NCI-H2081 (cell line): ENCODE data around the gene KIF17.
"Not testable (repeated sequence)": the region's sequence is repeated elsewhere in the genome, so short reads cannot be mapped to it uniquely, and the experiment has no call there.

Experiments
- DNase-seq, 2 experiments: peaks; one replicate each; lab custom pipeline; 2025; lab: John Stamatoyannopoulos, UW

Gene KIF17

DNA sequence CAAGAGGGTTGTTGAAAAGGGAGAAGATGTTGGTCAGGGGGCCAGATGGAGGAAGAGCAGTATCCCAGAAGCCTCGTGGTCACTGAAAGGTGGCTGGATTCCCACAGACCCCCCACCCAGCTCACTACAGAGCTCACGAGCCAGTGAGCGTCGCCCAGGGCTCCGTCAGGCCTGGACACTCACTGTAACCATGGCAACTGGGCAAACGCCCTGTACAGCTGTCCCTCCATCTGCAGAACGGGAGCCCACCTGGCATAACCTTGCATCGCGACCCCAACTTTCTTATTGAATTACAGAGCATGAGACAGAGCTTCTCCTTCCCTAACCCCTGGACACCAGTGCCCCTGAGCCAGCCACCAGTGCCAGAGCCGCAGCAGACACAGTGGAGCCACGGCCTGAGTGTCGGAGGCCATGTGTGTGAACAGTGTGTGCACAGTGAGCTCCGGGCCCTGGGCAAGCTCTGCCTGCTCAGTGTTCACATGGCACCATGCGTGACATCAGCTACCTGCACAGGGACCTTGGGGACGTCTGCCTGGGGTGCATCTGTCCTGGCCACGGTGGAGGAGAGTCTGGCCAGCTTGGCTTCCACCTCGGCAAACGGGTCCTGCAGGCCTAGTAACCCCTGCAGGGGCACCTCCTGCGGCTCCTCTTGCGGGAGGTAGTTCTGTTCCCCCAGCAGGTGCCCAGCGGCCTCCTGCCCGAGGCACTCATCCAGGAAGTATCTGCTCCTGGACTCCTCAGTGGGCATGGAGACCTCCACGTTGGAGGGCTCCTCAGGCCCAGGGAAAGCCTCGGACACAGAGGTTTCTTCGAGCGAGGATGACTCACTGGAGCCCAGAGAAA is 30.7 kb downstream of the KIF17 start:
- no peak for DNase-seq

DNA sequence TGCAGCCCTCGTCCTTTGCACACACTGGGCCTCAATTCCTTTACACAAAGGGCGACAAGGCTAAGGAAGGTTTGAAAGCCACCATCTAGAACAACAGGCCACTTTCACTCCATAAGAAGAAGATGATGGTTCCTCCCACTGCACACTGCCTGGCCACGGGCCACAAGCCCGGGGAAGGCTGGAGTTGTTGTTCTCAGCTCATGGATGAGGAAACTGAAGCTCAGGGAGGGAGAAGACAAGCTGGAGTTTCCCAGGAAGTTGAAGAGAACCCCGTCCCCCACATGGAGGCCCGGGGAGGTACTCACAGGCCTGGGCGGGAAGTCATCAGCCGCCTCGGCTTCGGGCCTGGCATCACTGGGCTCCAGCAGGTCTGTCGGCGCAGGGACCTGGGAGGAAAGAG is 32.1 kb downstream of the KIF17 start:
- DNase-seq = no peak

DNA sequence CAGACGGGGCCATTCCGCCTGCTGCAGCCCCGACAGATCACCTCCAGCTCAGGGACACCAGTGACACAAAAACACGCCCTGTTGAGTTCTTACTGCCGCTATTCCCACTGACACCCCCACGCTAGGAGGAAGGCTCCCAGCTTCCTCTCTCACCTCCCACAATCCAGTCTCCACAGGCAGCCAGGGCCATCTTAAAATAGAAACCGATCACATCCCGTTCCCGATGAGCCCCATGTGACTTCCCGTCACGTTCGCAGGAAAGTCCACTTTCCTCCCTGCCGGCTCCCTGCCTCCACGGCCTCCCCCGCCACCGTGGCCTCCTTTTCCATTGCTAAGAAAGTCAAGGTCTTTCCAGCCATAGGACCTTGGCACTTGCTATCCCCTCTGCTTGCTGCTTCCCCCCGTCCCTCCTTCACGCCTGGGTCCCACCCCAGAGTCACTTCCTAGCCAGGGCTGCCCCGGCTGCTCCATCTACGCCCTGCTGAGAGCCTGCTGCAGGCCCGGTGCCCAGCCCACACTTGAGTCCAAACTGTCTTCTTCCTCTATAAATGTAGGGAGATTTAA is 32.6 kb downstream of the KIF17 start:
- DNase-seq = no peak

DNA sequence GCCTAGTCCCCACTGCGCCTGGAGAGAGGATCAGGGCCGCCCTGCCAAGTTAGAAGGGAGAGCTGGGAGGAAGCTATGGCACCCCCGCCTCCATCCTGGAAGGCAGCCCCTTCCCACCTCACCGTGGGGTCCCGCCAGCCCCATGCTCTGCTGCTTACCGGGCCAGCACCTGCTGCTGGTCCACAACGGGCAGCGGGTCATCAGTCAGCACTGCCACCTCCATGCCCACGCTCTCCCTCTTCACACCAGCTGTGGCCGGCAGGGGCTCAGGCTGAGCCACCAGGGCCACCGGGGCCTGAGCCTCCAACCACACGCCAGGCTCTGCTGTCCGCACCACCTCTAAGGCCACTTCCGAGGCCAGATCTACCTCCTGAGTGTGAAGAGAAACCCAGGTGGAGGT is 33.2 kb downstream of the KIF17 start:
- no peak for DNase-seq

GRCh38 chr1:20684050-20684620 is 33.7 kb downstream of the KIF17 start:
- DNase-seq = no peak

GRCh38 chr1:20683614-20684013 is 34.2 kb downstream of the KIF17 start:
- no peak for DNase-seq

DNA sequence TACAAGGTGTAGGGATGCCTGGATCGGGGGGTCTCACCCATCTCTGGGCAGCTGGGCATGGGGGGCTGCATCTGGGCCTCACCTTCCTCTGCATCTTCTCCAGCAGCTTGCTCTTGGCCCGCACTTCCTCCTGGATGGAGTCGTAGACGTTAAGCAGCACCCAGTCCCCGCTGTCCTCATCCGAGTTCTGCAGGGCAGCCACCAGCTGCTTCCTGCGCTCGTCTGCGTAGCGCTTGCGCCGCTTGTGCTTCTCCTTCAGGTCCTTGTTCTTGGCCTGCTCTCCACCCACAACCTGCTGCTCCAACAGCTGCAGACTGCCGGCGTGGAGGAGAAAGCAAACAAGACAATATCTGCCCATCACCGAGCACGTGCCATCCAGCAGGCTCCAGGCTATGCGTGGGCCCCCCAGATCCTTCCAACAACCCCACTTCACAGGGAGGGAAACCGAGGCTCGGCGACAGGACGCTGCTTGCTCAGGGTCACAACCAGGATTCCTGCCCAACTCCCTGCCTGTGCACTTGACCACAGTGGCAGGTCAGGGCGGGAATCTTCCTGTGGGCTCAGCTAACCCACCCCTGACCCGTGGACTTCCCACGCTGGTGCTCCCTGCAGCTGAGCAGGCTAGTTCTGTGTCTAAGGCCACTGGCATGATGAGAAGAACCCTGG is 35.1 kb downstream of the KIF17 start:
- DNase-seq = no peak

- DNase-seq = no peak
Measured at GRCh38 chr1:20681999-20682398, 35.8 kb downstream of the KIF17 start.

DNA sequence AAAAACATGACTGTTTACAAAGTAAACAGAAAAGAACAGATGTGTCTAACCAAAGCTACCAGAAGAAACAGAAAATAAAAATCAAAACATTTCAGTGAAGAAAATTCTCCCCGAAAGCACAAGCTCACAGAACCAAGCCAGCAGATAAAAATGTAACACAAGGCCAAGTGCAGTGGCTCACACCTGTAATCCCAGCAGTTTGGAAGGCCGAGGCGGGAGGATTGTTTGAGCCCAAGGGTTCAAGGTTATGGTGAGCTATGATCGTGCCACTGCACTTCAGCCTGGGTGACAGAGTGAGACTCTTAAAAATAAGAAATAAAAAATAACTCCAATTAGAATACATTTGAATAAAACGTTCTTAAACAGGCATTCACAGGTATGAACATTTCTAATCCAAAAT is 37.5 kb downstream of the KIF17 start:
- no peak for DNase-seq

- no peak for DNase-seq
Measured at GRCh38 chr1:20678599-20678998, 39.2 kb downstream of the KIF17 start.

DNA sequence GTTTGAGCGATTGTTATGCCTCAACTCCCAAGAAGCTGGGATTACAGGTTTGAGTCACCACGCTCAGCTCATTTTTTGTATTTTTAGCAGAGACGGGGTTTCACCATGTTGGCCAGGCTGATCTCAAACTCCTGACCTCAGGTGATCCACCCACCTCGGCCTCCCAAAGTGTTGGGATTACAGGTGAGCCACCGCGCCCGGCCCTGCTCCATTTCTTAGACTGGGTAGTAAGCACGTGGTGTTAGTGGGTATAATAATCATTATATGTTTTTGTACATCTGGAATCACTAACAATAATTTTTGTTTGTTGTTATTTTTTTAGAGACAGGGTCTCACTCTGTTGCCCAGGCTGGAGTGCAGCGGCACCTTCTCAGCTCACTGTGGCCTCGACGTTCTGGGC is 44.2 kb downstream of the KIF17 start:
- DNase-seq = not testable (repeated sequence)

GRCh38 chr1:20672265-20672632 is 45.6 kb downstream of the KIF17 start:
- no peak for DNase-seq

GRCh38 chr1:20670936-20671335 is 46.9 kb downstream of the KIF17 start:
- DNase-seq = no peak

- no peak for DNase-seq
Measured at GRCh38 chr1:20668581-20668980, 49.2 kb downstream of the KIF17 start.

DNA sequence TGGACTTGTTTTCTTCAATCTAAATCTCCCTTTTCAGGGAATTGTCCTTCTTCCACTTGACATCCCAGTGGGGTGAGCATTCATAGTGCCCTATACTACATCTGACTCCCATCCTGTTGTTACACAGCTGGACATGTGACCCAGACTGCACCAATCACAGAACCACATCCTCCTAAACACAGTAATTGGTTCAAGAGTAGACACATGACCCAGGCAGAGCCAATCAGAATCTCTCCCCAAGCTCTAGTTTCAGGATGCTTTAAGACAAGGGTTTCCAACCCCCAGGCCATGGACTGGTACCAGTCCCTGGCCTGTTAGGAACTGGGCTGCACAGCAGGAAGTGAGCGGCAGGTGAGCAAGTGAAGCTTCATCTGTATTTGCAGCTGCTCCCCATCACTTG is 51.0 kb downstream of the KIF17 start:
- DNase-seq = no peak

GRCh38 chr1:20666146-20666545 is 51.7 kb downstream of the KIF17 start:
- no peak for DNase-seq

DNA sequence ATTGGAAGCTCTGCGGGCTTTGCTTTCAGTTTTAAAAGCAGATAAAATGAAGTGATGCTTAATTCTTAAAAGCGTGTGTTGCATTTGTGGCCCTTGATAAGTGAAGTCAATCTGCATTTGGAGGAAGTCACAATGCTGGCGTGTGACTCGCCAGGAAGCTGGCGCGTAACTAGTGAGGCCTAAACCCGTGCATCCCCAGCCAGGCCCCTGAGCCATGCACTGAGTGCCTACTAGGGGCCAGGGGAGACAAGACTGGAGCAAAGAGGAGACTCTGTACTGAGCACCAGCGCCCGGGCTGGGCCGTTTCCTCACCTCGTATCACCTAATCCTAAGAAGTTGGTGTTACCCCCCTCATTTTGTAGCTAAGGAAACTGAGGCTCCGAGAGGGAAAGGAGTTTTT is 52.1 kb downstream of the KIF17 start:
- DNase-seq = no peak

DNA sequence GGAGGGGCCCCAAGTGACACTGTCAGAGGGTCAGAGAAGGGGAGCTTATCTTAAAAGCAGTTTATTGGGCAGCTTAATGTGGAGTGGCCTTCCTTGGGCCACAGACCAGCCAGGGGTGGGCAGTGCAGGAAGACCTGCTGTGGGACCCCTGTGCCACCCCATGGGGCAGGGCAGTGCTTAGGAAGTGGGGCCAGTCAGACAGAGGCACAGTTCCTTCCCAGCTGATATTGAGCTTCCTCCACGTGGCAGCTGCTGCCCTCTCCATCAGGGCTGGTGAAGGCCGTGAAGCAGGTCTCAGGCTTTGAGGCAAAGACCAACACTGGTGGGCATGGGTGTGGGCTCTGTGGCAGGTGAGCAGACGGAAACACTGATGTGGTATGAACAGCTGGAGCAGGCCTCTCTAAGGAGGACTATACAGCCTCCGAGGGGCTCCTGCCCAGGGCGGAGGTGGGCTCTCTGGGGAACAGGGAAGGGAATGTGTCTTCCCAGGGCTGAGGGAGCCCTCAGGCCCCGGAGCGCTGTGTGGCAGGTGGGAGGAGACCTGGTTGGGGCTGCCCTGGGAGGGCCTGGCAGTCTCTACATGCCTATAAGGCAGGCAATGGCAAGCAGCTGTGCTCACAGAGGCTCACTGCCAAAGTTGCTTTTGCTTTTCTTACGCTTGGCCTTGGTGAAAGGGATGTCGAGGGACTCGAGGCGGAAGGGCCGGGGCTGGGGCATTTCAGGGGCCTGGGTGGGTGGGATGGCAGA is 53.7 kb downstream of the KIF17 start:
- DNase-seq = no peak

- DNase-seq = no peak
Measured at GRCh38 chr1:20663365-20663764, 54.4 kb downstream of the KIF17 start.

- DNase-seq = no peak
Measured at GRCh38 chr1:20662110-20662475, 55.7 kb downstream of the KIF17 start.

- peak; percentile 95 to 99 for DNase-seq
Measured at GRCh38 chr1:20661207-20662109, 56.3 kb downstream of the KIF17 start, which contains the start of gene DDOST. TSS of gene DDOST (minus strand) at chr1:20661369. CDS start at chr1:20661350, 19 bp downstream.
